Measurements from ENCODE around the gene KCNQ4. TPM values are rescaled to one million over a fixed set of nuclear protein-coding genes. Genes with fewer than 3 reads are reported as not detected.
A peak's percentile ranks its signal among the peaks of the same experiment; 100 is the strongest.

KCNQ4 gene
- total RNA-seq, 1 donor from 2014 or later = 0.76 TPM

DNA sequence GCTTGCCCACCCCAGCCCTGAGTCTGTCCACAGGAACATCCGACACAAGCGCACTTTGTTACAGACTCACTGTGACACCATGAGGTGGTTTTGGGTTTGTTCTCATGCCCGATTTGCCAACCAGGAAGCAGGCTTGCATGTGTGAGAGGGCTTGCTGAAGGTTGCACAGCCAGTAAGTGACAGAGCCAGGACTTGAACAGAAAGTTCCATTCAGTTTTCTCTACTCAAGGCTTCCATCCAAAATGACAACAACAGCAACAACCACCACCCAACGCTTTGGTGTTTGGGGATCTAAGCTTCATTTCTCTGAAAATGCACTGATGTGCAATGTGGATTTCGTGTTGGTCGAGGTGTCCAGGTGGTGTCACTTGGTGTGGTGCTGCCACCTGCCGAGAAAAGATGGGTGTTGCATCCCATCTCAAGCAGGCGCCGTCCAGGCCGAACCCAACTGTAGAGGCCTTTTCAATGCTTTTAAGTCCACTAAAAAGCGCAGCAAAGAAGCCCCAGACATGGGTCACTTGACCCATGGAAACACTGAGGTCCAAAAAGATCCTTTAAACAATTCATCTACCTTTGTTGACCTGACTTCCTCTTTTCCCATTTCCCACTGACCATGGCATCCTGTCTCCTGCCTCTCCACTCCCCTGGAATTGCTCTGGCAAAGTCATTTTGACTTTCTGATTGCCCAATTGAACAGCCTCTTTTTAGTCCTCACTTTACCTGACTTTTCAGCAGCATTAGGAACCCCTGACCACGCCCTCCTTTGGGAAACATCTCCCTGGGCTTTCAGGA, 66.4 kb downstream of the KCNQ4 start:
- peaks cover 3% of the 10 kb centered on the region for H3K4me1 Mint-ChIP-seq (ENCODE audit: low read depth, unreplicated experiment)
- peaks cover 5% of the 10 kb centered on the region for H3K9me3 Mint-ChIP-seq (ENCODE audit: unreplicated experiment)
- peaks cover 4% of the 10 kb centered on the region for H3K27me3 Mint-ChIP-seq (ENCODE audit: unreplicated experiment)
- TF ChIP-seq, protein P1, sequence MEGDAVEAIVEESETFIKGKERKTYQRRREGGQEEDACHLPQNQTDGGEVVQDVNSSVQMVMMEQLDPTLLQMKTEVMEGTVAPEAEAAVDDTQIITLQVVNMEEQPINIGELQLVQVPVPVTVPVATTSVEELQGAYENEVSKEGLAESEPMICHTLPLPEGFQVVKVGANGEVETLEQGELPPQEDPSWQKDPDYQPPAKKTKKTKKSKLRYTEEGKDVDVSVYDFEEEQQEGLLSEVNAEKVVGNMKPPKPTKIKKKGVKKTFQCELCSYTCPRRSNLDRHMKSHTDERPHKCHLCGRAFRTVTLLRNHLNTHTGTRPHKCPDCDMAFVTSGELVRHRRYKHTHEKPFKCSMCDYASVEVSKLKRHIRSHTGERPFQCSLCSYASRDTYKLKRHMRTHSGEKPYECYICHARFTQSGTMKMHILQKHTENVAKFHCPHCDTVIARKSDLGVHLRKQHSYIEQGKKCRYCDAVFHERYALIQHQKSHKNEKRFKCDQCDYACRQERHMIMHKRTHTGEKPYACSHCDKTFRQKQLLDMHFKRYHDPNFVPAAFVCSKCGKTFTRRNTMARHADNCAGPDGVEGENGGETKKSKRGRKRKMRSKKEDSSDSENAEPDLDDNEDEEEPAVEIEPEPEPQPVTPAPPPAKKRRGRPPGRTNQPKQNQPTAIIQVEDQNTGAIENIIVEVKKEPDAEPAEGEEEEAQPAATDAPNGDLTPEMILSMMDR (IDR thresholded peaks at IDR 0.05; ENCODE audit: partially characterized antibody, unreplicated experiment) = peak; percentile 93
- no peak overlapping the region for H3K27ac Mint-ChIP-seq (ENCODE audit: unreplicated experiment)
- DNase-seq = peak; percentile 85
- peak overlapping the region; percentile 0 for H3K4me3 Mint-ChIP-seq (ENCODE audit: unreplicated experiment)
- H3K36me3 Mint-ChIP-seq (ENCODE audit: unreplicated experiment) = no peaks in the 10 kb centered on the region

DNA sequence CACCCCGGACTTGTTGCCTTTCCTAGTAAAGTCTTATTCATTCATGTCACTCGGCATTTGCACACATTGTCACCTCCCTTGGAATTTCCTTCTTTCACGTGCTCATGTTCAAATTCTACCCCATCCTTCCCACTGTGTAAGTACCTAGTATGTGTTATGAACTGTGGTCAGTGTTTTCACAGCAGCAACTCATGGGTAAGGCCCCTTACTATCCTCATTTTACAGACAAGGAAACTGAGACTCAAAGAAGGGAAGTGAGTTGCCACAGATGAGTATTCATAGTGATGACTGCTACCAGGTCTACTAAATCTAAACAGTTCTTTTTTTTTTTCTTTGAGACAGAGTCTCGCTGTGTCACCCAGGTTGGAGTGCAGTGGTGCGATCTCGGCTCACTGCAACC, 68.1 kb downstream of the KCNQ4 start:
- no peak overlapping the region for H3K4me3 Mint-ChIP-seq (ENCODE audit: unreplicated experiment)
- no peak overlapping the region for H3K27ac Mint-ChIP-seq (ENCODE audit: unreplicated experiment)
- peaks cover 7% of the 10 kb centered on the region for H3K27me3 Mint-ChIP-seq (ENCODE audit: unreplicated experiment)
- peaks cover 3% of the 10 kb centered on the region for H3K9me3 Mint-ChIP-seq (ENCODE audit: unreplicated experiment)
- DNase-seq = no peak
- TF ChIP-seq, protein P1 (IDR thresholded peaks at IDR 0.05; ENCODE audit: partially characterized antibody, unreplicated experiment) = no peak
- H3K4me1 Mint-ChIP-seq (ENCODE audit: low read depth, unreplicated experiment) = peaks cover 3% of the 10 kb centered on the region
- no peaks in the 10 kb centered on the region for H3K36me3 Mint-ChIP-seq (ENCODE audit: unreplicated experiment)

DNA sequence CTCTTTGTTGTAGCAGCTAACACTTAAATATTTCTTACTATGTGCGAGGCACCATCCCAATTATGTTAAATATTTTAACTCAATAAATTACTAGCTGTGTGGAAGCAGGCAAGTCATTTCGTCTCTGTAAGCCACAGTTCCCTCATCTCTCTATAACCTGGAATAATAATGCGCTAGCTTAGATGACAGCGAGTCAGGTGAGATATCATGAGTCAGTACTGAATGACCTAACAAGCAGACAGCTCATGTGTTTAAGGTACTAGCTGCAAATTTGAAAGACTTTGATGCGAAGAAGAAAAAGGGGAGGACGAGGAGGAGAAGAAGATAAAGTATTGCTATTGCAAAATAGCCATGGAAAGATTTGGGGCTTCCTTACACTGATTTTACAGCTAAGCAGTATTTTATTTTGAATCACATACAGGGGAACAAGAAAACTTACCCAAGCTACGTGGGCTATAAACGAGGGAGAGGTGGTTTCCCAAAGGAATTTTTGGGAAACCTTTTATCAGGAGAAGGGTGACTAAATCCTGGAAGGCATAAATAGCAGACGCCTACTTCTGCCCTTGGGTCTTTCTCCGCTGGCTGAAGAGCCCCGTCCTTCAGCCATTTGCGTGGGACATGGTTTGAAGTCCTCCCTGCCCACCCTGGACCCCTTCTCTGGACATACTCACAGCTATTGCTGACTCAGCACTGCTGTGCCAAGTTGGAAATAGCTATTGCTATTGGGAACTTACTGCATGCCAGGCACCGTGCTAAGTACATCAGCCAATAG, 69.7 kb downstream of the KCNQ4 start:
- H3K36me3 Mint-ChIP-seq (ENCODE audit: unreplicated experiment) = no peaks in the 10 kb centered on the region
- peaks cover 3% of the 10 kb centered on the region for H3K9me3 Mint-ChIP-seq (ENCODE audit: unreplicated experiment)
- no peak overlapping the region for H3K4me3 Mint-ChIP-seq (ENCODE audit: unreplicated experiment)
- no peak for DNase-seq
- H3K27me3 Mint-ChIP-seq (ENCODE audit: unreplicated experiment) = peaks cover 7% of the 10 kb centered on the region
- no peak overlapping the region for H3K27ac Mint-ChIP-seq (ENCODE audit: unreplicated experiment)
- H3K4me1 Mint-ChIP-seq (ENCODE audit: low read depth, unreplicated experiment) = peaks cover 4% of the 10 kb centered on the region
- TF ChIP-seq, protein P1 (IDR thresholded peaks at IDR 0.05; ENCODE audit: partially characterized antibody, unreplicated experiment) = no peak

DNA sequence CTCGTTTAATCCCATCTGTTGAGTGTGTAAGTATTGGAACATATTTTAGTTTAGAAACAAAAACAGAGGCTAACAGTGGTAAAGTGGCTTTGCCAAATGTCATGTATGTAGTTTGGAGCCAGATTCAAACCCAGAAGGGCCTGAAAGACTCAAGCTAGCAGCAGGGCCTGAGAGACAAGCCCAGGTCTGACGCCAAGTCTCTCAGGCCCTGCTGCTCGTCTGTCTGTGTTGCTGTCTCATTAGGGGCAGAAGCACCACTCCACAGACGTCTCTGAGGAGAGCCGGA, 70.2 kb downstream of the KCNQ4 start:
- Mint-ChIP-seq H3K4me1 (ENCODE audit: low read depth, unreplicated experiment) (peaks cover 6% of the 10 kb centered on the region), H3K4me3 (ENCODE audit: unreplicated experiment) (no peak overlapping the region), H3K36me3 (ENCODE audit: unreplicated experiment) (no peaks in the 10 kb centered on the region), H3K9me3 (ENCODE audit: unreplicated experiment) (peaks cover 5% of the 10 kb centered on the region), H3K27me3 (ENCODE audit: unreplicated experiment) (peaks cover 4% of the 10 kb centered on the region), H3K27ac (ENCODE audit: unreplicated experiment) (no peak overlapping the region)
- DNase-seq = no peak
- TF ChIP-seq, protein P1 (IDR thresholded peaks at IDR 0.05; ENCODE audit: partially characterized antibody, unreplicated experiment) = no peak

DNA sequence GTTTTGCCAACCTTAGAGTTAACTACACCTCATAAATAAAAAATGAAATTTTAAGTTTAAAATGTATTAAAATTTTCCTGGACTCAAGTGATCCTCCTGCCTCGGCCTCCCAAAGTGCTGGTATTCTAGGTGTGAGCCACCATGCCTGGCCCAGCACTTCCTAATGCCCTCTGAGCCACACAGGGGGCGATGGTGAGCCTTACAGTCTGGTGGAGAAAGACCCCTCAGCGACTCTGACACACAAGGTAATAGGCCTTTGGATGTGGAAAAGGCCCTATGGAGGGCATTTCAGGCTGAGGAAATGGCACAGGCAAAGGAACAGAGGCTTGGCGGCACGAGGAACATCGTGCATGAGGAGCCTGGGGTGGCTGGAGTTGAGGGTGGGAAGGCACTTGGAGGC, 71.9 kb downstream of the KCNQ4 start:
- TF ChIP-seq, protein P1 (IDR thresholded peaks at IDR 0.05; ENCODE audit: partially characterized antibody, unreplicated experiment) = peak; percentile 45
- DNase-seq = peak; percentile 57
- H3K4me3 Mint-ChIP-seq (ENCODE audit: unreplicated experiment) = no peak overlapping the region
- H3K27ac Mint-ChIP-seq (ENCODE audit: unreplicated experiment) = no peak overlapping the region
- H3K4me1 Mint-ChIP-seq (ENCODE audit: low read depth, unreplicated experiment) = peaks cover 6% of the 10 kb centered on the region
- H3K27me3 Mint-ChIP-seq (ENCODE audit: unreplicated experiment) = peaks cover 7% of the 10 kb centered on the region
- no peaks in the 10 kb centered on the region for H3K36me3 Mint-ChIP-seq (ENCODE audit: unreplicated experiment)
- peaks cover 4% of the 10 kb centered on the region for H3K9me3 Mint-ChIP-seq (ENCODE audit: unreplicated experiment)
